HG03520 (cell line): ENCODE results near the gene TMCO1.
"Not testable (repeated sequence)": the region's sequence is repeated elsewhere in the genome, so short reads cannot be mapped to it uniquely, and the experiment has no call there.

Source experiments
- ATAC-seq: cut with Tn5 transposase; IDR thresholded peaks from one replicate; pipeline ENCODE4 v1.9.1; 2021; ENCODE audit warnings: mild to moderate bottlenecking, moderate library complexity; ENCODE audit not compliant: unreplicated experiment

Gene TMCO1, protein sequence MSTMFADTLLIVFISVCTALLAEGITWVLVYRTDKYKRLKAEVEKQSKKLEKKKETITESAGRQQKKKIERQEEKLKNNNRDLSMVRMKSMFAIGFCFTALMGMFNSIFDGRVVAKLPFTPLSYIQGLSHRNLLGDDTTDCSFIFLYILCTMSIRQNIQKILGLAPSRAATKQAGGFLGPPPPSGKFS

GRCh38 chr1:165768513-165769394 is at the start of gene TMCO1:
Gene TMCO1 (minus strand): TSS chr1:165768868. CDS start chr1:165768751, 117 bp downstream.
- ATAC-seq: peak; percentile 100

GRCh38 chr1:165816826-165817497 is 48.3 kb upstream of the TMCO1 start:
- ATAC-seq: no peak

DNA sequence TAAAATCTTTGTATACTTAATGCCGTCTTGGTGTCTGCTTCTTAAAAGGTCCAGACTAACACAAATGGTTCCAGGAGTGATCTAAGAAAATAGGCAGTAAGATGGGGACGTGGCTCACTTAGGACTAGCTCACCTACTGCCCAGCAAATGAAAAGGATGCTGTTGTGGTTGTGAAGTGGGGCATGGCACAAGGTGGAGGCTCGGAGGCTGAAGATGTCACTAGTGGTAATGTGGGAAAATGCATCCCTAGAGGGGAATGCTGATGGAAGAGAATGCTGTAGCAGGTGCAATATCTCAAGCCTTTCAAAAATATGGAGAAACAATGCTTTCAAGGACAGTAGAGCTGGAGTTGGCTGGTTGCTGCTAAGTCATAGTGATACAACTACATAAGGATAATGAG is 47.5 kb upstream of the TMCO1 start:
- no peak for ATAC-seq

DNA sequence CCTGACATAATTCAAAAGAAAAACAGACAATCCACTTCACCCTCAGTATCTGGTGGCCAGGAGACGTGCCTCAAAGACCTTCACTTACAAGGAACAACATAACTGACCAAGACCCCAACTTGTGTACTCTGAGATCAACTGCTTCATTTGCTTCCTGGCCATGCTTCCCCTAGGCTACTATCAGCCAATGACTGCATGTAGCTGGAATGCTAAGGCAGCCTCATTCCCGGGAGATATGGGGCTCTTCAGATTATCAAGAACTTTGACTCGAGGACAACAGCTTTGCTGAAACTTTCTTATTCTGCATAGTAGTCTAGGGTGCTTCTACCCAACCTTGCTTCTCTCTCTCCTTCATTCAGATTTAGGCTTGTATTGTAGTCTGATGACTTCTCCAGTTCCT is 47.1 kb upstream of the TMCO1 start:
- no peak for ATAC-seq

GRCh38 chr1:165807613-165808012 is 38.9 kb upstream of the TMCO1 start:
- no peak for ATAC-seq

DNA sequence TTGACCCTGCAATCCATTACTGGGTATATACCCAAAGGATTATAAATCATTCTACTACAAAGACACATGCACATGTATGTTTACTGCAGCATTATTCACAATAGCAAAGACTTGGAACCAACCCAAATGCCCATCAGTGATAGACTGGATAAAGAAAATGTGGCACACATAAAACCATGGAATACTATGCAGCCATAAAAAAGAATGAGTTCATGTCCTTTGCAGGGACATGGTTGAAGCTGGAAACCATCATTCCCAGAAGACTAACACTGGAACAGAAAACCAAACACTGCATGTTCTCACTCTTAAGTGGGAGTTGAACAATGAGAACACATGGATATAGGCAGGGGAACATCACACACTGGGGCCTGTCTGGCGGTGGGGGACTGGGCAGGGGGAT is 35.8 kb upstream of the TMCO1 start:
- not testable (repeated sequence) for ATAC-seq

GRCh38 chr1:165799387-165799786 is 30.7 kb upstream of the TMCO1 start:
- no peak for ATAC-seq

GRCh38 chr1:165795894-165796293 is 27.2 kb upstream of the TMCO1 start:
- no peak for ATAC-seq

- ATAC-seq: no peak
These were observed 25.3 kb upstream of the TMCO1 start for GRCh38 chr1:165793951-165794350.

DNA sequence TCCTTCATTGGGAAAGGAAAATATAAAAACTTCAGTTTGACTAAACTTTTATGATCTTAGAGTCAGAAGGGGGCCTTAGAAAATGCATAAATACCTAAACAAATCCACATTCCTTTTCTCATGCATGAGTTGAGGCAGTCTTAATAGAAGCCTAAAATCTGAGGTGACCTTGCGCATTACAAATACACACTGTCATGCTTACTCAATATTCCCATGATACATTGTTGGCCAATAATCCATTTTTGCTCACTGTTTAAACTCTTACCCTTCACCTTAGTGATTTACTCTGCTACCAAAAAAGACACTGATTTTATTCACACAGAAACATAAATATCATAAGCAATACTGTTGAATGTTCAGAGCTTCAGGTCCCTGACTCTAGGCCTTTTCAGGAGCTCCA is 19.1 kb upstream of the TMCO1 start:
- no peak for ATAC-seq

DNA sequence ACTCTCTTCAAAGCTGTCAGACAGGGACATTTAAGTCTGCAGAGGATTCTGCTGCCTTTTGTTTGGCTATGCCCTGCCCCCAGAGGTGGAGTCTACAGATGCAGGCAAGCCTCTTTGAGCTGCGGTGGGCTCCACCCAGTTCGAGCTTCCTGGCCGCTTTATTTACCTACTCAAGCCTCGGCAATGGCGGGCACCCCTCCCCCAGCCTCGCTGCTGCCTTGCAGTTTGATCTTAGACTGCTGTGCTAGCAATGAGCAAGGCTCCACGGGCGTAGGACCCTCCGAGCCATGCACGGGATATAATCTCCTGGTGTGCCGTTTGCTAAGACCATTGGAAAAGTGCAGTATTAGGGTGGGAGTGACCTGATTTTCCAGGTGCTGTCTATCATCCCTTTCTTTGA is 14.9 kb upstream of the TMCO1 start:
- not testable (repeated sequence) for ATAC-seq

DNA sequence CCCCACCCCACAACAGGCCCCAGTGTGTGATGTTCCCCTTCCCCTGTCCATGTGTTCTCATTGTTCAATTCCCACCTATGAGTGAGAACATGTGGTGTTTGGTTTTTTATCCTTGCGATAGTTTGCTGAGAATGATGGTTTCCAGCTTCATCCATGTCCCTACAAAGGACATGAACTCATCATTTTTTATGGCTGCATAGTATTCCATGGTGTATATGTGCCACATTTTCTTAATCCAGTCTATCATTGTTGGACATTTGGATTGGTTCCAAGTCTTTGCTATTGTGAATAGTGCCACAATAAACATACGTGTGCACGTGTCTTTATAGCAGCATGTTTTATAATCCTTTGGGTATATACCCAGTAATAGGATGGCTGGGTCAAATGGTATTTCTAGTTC is 9.5 kb upstream of the TMCO1 start:
- not testable (repeated sequence) for ATAC-seq

DNA sequence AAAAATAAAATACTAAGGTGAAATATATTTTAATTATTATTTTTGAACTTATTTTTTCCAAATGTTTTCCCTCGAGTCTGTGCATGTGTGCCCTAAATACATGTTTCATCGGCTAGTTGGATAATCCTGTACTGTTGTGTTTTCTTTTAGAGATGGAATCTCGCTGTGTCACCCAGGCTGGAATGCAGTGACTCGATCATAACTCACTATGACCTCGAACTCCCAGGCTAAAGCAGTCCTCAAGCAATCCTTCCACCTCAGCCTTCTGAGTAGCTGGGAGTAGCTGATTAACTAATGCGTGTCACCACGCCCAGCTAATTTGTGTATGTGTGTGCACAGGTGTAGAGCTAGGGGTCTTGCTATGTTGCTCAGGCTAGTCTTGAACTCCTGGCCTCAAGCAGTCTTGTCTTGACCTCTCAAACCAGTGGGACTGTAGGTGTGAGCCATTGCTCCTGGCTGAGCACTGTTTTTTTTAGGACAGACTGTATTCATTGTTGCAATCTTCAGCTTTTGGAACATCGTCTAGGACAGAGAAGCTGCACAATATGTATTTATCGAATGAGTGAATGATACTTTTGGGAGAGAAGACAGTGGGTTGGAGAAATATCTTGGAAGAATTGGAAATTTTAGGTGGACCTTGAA is 4.8 kb upstream of the TMCO1 start:
- no peak for ATAC-seq

- no peak for ATAC-seq
These were observed 4.1 kb upstream of the TMCO1 start for GRCh38 chr1:165772739-165773138.

DNA sequence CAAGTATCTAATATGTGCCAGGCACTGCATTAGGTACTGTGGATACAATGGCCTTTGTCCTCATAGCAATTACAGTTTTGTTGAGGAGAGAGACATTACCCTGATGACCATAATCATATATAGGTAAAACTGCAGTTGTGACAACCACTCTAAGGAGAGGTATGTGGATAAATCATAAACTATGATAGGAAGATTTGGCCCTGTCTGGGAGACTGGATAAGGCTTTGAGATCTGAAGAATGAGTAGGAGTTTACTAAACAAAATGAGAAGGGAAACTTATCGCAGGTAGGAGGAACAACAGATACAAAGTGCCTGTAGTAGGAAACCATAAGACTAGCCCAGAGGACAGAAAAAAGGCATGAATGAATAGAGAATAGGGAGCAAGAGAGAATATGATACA is 4.4 kb downstream of the TMCO1 start:
- no peak for ATAC-seq

DNA sequence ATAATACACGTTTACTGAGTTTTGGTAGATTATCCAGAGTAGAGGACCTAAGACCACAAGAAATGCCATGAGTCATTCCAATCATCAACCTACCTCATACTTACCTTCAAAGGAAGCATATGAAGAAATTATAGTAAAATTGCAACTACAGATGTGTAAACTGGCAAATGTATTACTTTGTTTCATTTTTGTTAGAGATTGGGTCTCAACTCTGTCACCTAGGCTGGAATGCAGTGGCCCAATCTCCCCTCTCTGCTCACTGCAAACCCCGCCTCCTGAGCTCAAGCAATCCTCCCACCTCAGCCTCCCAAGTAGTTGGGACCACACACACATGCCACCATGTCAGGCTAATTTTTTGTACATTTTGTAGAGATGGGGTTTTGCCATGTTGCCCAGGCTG is 5.2 kb downstream of the TMCO1 start:
- no peak for ATAC-seq

DNA sequence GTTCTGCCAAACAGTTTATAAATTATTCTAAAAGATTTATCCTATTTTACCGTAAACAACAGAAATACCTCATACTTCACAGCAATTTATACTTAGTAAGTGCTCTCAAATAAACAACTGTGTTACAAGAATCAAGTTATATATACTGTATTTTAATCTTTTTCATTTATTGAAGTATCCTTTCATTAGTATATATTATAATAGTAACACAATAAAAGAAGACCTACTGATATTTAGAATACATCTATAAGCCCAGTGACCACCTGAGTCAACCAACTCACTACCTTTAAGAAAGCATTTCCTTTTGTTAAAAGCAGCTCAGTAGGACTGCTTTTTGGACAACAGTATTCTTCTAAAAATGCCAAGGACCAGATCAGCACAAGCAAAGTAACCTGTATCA is 5.9 kb downstream of the TMCO1 start:
- no peak for ATAC-seq

GRCh38 chr1:165759095-165759494 is 9.6 kb downstream of the TMCO1 start:
- no peak for ATAC-seq

- ATAC-seq: no peak
These were observed 13.2 kb downstream of the TMCO1 start for GRCh38 chr1:165755393-165756010.

DNA sequence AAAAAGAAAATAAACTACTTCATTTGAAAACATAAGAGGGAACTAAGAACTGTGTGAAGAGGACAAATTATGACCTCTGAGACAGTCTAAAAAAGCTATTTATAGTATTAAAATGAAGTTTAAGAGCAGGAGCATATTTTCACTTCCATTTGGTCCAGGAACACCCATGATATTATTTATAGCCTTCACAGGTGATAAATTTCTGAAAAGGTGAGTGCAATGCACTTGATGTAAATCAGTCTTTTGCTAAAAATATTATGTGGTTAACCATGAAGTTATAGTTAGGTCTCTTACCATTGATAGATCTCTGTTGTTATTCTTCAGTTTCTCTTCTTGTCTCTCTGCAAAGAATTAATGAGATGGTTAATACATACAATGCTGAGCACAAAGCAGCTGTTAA is 14.7 kb downstream of the TMCO1 start:
- peak; percentile 67 for ATAC-seq

DNA sequence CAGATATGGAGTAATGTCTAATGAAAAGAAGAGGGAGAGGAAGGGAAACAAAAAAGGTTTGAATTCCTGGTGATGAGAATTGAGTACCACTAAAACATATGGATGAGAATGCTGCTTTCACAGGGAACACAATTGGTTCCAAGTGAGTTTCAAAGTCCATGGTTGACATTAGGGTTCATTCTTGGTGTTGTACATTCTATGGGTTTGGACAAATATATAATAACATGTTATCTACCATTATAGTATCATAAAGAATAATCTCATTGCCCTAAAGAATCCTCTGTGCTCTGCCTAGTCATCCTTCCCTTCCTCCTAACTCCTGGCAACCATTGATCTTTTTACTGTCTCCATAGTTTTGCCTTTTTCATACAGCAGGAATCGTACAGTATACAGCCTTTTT is 20.1 kb downstream of the TMCO1 start:
- ATAC-seq: no peak
